Dedifferentiated amniotic fluid mesenchymal stem cell (primary cell): ENCODE data around the gene APMAP.
"Not testable (repeated sequence)": the region's sequence is repeated elsewhere in the genome, so short reads cannot be mapped to it uniquely, and the experiment has no call there.

Source experiments
- DNase-seq: peaks from one replicate; pipeline ENCODE4 v3.0.0-alpha.2; 2016; ENCODE audit errors: extremely low spot score

The APMAP gene

GRCh38 chr20:25006431-25007167, 14.0 kb upstream of the APMAP start:
- DNase-seq, result no peak

DNA sequence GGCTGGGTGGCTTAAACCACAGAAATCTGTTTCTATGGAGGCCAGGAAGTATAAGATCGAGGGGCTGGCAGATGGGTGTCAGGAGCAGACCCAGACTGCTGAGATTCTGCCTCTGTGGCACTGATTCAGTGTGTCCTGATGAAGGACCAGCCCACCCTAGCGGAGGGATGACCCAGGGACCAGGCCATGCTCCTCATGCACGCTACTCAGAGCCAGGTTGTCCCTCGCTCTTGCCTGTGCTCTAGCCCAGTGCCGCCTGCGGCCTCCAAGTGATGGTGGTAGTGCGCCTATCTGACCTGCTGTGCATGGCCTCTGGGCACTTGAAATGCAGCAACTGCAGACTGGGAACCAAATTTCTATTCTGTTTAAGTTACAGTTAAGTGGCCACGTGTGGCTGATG, 13.1 kb upstream of the APMAP start:
- DNase-seq, result no peak

- no peak for DNase-seq
Measured at GRCh38 chr20:25005220-25005619, 12.7 kb upstream of the APMAP start.

- DNase-seq, result no peak
Measured at GRCh38 chr20:25003002-25003401, 10.5 kb upstream of the APMAP start.

DNA sequence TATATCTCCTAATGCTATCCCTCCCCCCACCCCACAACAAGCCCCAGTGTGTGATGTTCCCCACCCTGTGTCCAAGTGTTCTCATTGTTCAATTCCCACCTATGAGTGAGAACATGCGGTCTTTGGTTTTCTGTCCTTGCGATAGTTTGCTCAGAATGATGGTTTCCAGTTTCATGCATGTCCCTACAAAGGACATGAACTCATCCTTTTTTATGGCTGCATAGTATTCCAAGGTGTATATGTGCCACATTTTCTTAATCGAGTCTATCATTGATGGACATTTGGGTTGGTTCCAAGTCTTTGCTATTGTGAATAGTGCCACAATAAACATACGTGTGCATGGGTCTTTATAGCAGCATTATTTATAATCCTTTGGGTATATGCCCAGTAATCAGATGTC, 8.8 kb upstream of the APMAP start:
- not testable (repeated sequence) for DNase-seq

DNA sequence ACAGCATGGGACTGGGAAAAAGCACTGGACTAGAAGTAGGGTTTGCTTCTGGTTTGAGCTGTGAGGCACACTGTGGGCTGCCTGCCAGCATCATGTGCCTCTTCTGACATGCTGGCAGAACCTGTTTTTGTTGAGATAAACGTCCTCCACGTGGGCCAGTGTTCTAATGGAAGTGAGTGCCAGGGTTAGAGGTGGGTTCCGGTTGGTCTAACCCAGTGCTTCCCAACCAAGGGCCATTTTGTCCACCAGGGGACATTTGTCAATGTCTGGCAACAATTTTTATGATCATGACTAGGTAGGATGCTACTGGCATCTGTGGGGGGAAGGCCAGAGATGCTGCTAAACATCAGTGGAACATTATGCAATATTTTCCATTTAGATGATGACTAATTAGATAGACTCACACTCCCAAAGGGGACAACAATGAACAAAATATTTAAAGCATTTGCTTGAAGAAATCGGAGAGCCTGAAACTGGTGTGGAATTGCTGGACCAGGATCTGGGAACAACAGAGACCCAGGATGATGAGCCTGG, 7.8 kb upstream of the APMAP start:
- peak; percentile 53 for DNase-seq

GRCh38 chr20:24999568-24999967, 7.0 kb upstream of the APMAP start:
- no peak for DNase-seq

- no peak for DNase-seq
Measured at GRCh38 chr20:24998631-24999445, 6.3 kb upstream of the APMAP start.

DNA sequence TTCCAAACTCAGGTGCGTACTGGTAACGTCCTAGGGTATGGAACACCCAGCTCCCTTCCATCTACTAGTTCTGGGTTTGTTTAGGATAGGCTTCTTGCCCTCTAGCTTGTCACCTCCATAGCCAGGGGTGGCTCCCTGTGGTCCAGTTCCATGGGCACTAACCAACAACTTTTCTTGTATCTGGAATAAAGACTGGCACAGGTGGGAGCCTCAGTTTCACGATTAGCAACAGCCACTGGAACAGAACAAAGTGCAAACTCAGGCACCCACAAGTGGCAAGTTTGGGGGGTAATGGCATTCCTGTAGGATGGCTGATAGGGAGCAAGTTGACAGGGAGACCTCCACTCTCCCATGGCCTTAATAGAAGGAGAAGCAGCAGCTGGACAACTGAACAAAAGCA, 5.6 kb upstream of the APMAP start:
- DNase-seq, result no peak

- no peak for DNase-seq
Measured at GRCh38 chr20:24996449-24997377, 4.2 kb upstream of the APMAP start.

- no peak for DNase-seq
Measured at GRCh38 chr20:24995741-24996448, 3.3 kb upstream of the APMAP start.

GRCh38 chr20:24994470-24995368, 2.2 kb upstream of the APMAP start:
- peak; percentile 78 for DNase-seq

DNA sequence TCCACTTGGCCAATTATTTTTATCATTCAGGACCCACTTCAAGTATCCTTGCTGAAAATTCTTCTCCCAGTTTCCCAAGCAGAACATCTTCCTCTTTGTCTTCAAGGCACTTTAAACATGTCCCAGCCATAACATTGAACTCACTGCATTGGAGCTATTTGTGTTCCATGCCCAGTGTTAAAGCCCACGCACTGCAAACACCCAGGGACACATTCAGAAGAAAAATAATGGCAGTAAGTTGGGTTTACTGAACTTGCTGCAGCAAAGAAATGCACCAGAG, 1.6 kb upstream of the APMAP start:
- no peak for DNase-seq

DNA sequence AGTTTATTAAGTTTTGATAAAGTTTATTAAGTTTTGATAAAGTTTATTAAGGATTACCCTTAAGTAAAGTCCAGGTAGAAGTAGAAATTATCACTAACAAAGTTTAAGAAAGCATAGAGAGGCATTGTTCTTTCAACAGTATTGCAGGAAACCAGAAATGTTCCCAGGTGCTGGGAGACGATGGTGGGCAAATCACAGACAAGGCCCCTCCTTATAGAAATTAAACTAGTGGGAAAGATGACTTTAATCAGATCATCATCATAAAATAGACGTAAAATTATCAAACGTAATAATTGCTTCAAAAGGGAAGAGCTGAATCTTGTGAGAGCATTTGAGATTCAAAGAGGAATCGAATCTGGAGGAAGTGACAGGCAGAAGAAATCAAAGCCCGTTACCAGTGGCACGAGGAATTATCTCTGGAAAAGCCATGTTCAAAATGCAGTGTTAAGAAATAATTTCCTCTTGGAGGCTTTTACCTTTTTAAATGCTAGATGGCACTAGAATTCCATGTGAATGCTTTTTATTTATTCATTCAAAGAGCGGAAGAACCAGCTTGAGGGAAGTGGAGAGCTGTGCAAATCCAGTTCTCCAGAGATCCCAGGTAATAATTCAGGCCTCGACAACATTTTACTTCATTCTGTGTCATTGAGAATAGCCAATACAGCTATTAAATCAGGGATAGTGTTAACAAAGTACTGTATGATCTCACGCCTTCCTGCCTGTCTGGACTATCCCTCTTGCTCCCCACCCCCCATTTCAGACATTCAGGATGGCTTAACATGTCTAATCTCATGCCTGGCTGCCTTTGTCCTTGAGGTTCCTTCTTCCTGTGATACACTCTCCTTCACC, 1.0 kb upstream of the APMAP start:
- peak; percentile 53 for DNase-seq

GRCh38 chr20:24991897-24992486, 559 bp downstream of the APMAP start:
- peak; percentile 16 for DNase-seq

DNA sequence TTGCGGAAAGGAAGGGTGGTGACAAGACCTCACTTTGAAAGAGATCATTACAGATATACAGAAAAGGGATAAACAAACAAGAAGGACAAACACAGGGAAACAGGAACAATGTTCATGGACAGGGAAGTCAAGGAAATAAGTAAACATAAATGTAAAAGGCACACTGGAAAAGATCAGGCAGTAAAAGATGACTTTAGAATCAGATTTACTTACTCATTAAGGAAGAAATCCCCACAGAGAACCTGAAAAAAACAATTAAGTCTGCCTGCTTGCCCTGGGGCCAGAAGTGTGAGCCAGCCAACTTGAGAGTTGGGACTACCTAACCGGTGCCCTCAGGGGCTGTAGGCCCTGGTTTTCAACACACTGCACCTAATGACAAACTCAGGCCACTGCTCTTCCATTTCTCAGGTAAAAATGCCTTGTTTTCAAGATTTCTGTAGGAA, 1.7 kb downstream of the APMAP start:
- no peak for DNase-seq

DNA sequence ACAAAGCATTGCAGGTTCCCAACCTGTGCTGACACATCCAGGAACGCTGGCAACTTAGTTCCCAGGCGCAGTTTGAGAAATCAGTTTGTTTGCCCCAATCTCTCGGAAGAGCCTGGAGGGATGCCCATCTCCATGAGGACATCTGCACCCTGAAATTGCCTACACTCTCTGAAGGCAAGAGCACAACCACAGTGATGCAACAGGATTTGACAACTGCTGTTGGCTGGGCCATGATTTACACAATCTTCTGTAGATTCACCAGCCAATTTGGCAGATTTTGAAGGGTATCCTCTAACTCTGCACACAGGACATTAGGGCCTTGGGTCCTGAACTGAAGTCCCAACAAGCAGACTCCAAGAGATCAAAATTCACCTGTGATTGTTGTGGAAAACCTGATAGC, 3.4 kb downstream of the APMAP start:
- no peak for DNase-seq

DNA sequence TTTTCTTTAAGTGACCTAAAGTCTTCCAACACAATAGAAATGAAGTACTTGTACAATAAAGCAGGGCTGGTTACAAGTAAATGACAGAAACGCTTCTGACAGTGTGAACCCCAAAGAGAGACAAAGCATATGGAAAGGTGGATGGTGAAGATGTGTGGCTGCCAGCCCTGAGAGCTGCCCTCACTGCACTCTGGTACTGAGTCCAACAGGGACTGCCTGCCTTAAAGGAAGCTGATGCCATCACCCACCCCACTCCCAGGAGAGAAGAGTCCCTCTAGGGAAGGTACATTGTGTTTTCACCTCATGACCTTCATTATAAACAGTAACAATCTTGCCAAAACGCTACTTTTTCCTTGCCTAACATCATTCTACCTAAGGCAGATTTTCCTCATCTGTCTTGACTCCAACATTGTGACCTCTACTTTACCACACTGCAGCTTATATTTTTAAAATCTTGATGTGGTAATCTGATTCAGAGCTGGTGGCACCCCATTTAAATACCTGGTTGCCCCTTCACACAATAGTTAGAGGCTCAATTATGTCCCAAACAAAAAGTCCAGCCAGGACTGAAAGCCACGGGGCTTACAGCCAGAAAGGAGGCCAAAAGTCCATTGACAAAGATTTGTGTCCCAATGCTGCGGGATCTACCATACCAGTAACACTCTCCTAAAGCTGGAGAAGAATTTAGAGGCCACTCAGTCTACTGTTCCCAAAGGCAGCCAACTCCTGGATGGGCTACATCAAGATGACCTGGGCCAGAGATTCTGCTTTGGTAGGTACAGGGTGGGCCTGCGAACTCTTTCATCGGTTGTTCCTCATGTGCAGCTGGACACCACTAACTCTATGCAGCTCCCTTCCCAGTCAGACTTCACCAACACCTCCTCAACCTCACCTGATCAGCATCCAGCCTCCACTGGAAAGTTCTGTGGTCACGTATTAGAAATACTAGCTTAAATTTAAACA, 4.4 kb downstream of the APMAP start:
- DNase-seq, result no peak
